ENCODE data around the gene SERINC4.
"Not testable (repeated sequence)": the region's sequence is repeated elsewhere in the genome, so short reads cannot be mapped to it uniquely, and the experiment has no call there.

SERINC4 gene

GRCh38 chr15:43799945-43800285, at the start of gene SERINC4:
SERINC4 (minus strand) TSS chr15:43800220; CDS start chr15:43799986, 234 bp downstream.
- no peak for DNase-seq

- no peak for DNase-seq
Measured at GRCh38 chr15:43845421-43845820, 45.4 kb upstream of the SERINC4 start.

- DNase-seq = not testable (repeated sequence)
Measured at GRCh38 chr15:43832485-43832884, 32.5 kb upstream of the SERINC4 start.

- DNase-seq = not testable (repeated sequence)
Measured at GRCh38 chr15:43831519-43832052, 31.6 kb upstream of the SERINC4 start.

GRCh38 chr15:43830691-43831275, 30.8 kb upstream of the SERINC4 start:
- DNase-seq = not testable (repeated sequence)

- not testable (repeated sequence) for DNase-seq
Measured at GRCh38 chr15:43829951-43830540, 30.0 kb upstream of the SERINC4 start.

- peak in 1 of 2 donors; percentile 26 for DNase-seq
Measured at GRCh38 chr15:43828061-43828657, 28.1 kb upstream of the SERINC4 start.

GRCh38 chr15:43826508-43827341, 26.7 kb upstream of the SERINC4 start, which contains the start of gene WDR76:
WDR76 (plus strand) TSS chr15:43827002; CDS start chr15:43827033, 31 bp downstream.
- DNase-seq = peak; percentile 82 to 84

GRCh38 chr15:43826029-43826507, 26.0 kb upstream of the SERINC4 start:
- DNase-seq = no peak

- DNase-seq = not testable (repeated sequence)
Measured at GRCh38 chr15:43825305-43825704, 25.3 kb upstream of the SERINC4 start.

GRCh38 chr15:43824302-43825246, 24.6 kb upstream of the SERINC4 start, which contains the start of gene MFAP1:
MFAP1 (minus strand) TSS chr15:43824690; CDS start chr15:43824569, 121 bp downstream.
- DNase-seq = peak; percentile 96

GRCh38 chr15:43821505-43821904, 21.5 kb upstream of the SERINC4 start:
- DNase-seq = no peak

GRCh38 chr15:43815064-43815463, 15.0 kb upstream of the SERINC4 start:
- DNase-seq = not testable (repeated sequence)

GRCh38 chr15:43808960-43809678, 9.1 kb upstream of the SERINC4 start:
- DNase-seq = peak in 1 of 2 donors; percentile 61

GRCh38 chr15:43808435-43808950, 8.5 kb upstream of the SERINC4 start:
- no peak for DNase-seq

GRCh38 chr15:43802676-43803075, 2.7 kb upstream of the SERINC4 start:
- DNase-seq = not testable (repeated sequence)

GRCh38 chr15:43800286-43801141, 494 bp upstream of the SERINC4 start, which contains the start of gene HYPK:
HYPK (plus strand) TSS chr15:43800599; CDS start chr15:43800623, 24 bp downstream.
- peak; percentile 95 for DNase-seq

- no peak for DNase-seq
Measured at GRCh38 chr15:43799209-43799944, 643 bp downstream of the SERINC4 start.

- no peak for DNase-seq
Measured at GRCh38 chr15:43796566-43796965, 3.5 kb downstream of the SERINC4 start.

Measured in CD4-positive, alpha-beta T cell treated with Interleukin-4 for 1 hour (primary cell).